HG03039 (cell line): ENCODE results near the gene LTBP1.
"Not testable (repeated sequence)": the region's sequence is repeated elsewhere in the genome, so short reads cannot be mapped to it uniquely, and the experiment has no call there.

Experiments
- ATAC-seq: cut with Tn5 transposase; IDR thresholded peaks from one replicate; pipeline ENCODE4 v1.9.1; 2021; ENCODE audit warnings: mild to moderate bottlenecking, moderate library complexity; ENCODE audit not compliant: unreplicated experiment

LTBP1 gene

DNA sequence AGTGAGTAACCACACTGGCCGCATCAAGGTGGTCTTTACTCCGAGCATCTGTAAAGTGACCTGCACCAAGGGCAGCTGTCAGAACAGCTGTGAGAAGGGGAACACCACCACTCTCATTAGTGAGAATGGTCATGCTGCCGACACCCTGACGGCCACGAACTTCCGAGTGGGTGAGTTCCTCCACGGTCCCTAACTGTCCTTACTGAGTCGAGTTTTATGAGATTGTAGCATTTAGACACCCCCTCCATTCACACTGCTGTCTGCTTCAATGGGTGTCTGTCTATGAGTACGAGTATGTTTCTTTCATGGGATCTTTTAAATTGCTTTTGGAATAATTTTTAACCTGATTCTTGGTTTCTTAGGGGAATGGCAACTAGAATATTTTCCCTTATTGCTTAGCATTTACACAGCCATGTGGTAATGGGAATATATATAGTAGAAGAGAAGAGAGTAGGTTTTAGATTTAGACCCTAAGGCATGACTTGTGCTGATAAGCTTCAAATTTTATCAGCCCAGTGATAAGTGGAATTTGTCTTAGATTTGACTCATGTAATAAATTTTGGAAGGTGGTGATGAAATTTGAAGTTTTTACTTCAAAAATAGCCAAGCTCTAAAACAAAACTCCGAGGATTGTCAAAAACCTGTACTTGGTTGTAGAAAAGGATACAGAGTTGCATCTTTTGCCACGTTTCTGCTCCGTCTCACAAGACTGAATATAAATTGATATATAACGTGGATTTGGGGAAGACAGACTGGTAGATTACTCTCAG lies 188.2 kb downstream of the LTBP1 start:
- no peak for ATAC-seq

DNA sequence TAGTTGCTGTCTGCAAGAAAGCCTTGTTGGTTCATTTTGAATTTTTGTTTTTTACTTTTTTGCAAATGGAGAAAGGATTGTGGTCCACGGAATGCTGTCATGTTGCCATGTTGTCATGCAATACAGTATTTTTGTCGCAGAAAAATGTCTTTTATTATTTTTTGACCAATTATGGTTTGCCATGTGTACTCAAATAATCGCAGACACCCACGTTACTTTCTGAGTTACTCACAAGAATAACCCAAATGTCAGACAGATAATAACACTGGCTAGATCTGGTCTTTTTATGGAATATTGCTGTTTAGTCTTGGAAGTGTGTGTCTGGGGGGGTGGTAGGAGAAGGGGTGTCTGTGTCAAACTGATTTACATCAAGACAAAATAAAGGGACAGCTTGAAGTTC lies 188.9 kb downstream of the LTBP1 start:
- no peak for ATAC-seq

DNA sequence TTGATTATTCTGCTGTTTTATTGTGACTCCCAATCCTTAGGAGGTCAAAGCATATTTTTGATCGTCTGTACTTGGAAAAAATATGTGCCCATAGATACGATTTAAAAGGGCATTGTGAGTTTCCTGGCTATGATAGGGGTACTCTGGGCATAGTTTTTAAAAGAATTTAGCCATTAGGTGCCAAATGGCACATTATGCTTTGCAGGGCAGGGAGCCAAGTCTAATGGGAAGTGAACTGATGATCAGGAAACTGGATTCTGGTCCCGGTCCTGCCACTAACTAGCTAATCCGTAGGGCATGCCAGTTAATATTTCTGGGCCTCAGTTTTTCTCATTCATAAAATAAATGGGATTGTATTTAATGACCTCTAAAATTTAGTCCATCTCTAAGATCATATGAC lies 189.3 kb downstream of the LTBP1 start:
- ATAC-seq, result no peak

DNA sequence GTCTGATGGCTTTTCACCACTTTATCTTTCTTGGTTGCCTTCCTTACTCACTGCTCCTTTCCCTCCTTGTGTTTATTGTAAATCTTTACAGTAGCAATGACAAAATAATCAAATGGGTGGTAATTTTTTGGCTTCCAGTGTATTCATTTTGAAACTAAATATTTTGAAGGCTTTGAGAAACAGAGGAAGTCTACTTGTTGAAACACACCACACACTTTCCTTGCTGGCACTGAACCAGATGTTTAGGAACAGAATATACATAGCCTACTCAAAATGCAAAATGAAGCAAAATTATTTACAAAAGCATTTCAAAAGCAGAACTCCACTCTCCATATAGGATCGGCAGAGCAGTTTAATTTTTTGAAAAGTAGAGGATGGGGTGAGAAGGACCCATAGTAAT lies 189.8 kb downstream of the LTBP1 start:
- no peak for ATAC-seq

DNA sequence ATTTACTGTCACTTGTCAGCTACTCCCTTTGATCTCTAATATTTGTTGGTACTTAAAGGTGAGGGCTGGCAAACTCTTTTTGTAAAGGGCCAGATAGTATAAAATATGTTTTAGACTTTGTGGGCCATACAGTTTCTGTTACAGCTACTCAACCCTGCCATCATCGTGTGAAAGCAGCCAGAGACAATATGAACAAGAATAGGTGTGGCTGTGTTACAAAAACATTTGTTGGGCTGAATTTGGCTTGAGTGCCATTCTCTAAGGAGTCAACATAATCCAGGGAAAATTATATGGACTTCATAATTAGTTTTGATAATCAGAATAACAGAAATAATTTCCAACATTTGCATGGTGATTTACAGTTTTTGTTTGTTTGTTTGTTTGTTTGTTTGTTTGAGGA lies 190.6 kb downstream of the LTBP1 start:
- ATAC-seq, result no peak

DNA sequence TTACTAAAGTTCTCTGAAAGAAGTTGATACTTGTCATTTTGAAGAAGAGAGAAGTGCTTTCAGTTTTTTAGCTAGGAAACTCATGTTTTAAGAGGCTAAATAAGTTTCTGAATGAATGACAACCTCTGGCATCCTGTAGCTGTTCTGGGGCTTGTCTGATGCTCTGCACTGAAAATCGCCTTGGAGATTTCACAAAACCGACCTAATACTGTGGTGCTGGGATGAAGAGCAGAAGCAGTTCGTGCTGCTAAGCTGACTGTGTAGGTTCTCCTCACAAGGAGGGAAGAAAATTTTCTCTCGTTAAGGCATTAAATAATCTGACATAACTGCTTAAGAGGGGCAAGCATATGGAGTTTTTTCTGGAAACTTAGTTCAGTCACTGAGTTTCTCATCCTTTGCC lies 193.2 kb downstream of the LTBP1 start:
- ATAC-seq, result no peak

DNA sequence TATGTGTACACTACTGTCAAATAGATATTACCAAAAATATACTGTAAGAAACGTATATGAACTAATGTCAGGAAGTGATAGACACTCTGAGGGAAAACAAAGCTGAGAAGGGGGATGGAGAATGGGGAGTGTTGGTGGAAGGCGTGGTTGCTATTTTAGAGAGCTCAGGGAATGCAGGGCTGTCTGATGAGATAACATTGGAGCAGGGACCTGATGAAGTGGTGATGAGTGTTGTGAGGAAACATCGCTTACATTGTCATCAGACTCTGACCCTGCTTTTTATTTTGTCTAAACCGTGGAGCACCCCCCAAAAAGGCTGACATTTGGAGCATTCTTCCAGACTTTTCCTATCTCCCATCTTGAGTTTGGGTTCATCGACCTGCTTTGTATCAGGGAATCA lies 194.7 kb downstream of the LTBP1 start:
- no peak for ATAC-seq

DNA sequence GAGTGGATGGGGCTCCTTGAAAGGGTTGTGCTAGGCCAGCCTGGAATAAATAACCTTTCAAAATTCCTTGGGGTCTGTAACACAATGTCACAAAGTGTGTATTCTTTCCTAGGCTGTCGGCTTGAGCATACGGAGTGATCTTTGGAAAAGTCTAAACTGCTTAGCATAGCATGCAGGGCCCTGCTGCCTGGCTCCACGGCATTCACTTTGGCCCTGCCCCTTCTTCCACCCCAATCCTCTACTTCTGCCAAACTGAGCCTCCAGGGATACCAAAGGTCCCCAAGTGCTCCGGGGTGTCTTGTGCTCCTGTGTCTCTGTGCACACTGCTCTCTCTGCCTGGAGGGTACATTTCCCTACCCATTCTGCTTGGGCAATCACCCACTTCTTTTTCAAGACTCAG lies 196.1 kb downstream of the LTBP1 start:
- no peak for ATAC-seq

DNA sequence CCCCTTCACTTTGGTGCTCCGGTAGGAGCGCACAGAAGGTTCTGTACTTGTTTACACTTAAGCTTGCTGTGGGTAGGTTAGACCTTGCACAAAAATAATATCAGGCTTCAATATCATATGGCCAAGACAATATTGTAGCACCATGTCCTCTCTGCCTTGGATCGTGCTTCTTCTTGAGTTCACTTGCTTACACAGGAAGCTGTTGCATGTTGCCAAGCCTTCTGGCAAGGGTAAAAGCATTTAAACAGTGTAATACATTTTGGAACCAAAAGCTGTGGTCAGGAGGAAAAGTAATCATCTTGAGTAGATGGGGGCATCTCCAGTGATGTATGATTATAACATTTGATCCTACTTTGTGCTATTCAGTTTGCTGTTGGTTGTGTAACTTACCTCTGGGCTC lies 197.5 kb downstream of the LTBP1 start:
- no peak for ATAC-seq

DNA sequence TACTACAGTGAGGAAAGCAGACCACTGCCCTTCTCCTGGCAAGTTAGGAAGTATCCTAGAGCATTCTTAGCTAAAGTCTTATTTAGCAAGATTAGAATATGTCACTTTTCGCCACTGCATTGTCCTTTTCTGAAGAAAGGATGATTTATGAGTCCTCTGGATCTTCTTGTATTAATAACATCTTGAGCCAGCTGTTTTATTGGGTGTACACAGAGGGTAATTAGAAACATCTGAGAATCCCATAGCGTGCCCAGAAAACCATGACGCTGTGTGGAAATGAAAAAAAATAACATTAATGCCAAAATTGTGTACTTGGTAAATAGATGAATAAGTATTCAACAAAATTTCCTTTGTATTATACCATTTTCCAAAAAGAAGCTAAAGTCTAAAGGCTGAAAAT lies 198.7 kb downstream of the LTBP1 start:
- no peak for ATAC-seq

DNA sequence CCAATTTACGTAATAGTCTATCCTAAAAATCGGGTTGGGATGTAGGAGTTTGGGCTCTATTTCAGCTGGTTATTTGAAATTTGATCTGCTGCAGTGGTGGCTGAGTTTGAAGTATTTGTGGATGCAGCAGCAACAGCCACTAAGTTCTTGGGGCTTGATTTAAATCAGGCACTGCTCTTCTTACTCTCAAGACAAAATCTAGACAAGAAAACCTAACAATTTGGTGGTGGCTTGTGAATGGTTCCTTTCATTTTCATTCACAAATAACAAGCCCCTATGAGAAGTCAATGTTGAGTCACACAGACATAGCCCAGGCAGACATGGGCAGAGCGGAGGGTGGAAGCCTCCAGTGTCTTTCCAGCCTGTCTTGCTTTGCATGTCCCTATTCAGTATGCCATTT lies 199.3 kb downstream of the LTBP1 start:
- no peak for ATAC-seq

DNA sequence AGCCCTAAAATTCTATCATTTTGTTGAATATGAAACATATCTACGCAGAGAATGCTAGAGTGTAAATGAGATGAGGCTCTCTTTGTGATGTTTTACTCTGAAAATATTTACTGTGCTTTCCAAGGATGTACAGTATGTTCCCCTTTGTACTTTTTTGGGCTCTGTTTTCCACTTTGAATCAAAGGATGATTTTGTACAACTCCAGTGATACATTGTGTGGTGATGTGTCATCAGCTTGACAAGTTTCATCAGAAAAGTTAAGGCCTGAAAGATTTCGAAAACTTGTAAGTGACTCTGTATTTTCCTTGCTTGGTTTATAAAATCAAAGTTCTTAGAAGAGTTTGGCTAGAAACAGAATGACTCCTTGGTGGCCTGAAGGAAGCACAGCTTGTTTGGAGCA lies 206.3 kb downstream of the LTBP1 start:
- no peak for ATAC-seq

DNA sequence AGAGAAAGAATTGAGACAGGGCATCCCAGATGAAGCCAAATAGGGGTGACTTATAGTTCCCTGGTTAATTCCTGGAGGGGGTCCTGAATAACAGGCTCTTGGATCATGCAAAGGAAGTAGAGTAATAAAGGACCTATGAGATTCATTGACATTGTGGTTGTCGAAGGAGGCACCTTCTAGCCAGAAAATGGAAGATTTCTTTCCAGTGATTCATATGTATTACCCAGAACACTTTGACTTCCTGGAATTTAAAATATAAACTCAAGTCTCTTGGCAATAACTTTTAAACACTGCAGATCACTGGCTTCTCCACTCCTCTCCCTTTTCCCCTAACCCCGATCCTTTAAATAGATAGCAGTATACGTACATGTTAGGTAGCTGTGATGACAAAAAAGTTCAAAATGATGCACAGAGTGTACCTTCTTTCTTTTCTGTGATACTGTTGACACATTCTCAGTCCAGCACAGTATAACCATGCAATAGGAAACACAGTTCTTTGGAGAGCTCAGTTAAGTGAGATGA lies 211.8 kb downstream of the LTBP1 start:
- no peak for ATAC-seq

DNA sequence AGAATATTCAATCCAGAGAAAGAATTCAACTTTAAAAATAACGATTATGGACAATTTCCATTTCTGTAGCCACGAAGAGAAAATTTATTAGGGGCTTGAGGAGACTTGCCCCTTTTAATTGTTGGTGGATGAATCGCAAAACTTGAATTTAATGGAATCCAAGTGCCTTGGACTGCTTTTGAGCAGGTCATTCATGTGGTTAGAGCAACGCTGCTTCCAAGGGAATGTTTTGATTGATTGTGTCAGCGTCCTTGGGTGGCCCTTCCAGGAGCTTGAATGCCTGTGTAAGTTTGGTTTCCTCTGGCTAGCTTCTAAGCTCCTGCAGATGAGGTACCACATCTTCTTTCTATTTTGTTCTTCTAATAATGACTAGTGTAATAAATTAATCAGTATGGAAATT lies 213.4 kb downstream of the LTBP1 start:
- ATAC-seq, result no peak

DNA sequence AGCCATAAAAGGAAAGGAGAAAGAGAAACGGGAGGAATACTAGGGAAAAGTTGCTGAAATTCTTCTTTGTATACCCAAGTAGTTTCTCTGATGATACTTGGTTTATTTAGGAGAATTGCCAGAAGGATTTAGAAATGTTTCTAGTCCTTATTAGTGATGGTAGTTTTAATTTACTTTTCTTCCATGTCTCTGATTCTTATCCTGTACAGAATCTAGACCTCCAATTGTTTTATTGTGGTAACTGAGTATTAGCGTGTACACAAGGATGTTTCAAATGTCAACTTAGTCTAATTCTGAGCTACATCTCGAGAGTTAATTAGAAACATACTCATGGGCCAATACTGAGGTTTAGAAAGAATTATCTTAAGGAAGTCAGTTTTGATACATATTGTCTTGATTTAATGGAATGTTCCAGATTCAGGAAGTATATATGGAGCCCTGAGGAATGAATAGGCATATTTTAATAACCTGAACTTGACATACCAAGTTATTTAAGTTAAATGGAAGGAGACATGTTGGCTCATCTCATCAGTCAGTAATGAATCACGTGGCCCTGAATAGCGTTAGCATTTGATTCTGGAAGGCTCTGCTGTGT lies 219.6 kb downstream of the LTBP1 start:
- ATAC-seq, result no peak

DNA sequence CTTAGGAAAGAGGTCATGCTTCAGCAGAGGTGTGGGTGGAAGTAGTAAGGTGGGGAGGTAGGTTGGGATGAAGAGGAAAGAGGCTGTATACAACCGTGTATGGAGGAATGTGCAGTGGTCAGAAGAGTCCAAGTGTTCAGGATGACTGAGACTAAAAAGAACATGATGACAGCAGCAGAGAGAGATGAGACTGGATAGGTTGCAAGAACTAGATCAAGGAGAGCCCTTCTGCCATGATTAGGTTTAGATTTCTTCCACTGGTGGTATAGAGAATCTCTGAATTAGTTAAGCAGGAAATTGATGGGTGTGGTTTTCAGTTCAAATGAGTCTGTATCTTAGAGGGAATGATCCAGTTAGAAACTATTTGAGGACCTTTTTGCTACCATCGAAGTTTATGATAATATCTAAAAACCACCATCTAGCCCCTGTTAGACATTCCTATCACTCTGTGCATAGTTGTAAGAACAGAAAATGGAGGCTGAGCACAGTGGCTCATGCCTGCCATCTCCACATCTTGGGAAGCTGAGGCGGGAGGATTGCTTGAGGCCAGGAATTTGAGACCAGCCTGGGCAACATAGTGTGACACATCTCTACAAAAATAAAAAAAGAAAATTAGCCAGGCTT lies 221.0 kb downstream of the LTBP1 start:
- no peak for ATAC-seq

DNA sequence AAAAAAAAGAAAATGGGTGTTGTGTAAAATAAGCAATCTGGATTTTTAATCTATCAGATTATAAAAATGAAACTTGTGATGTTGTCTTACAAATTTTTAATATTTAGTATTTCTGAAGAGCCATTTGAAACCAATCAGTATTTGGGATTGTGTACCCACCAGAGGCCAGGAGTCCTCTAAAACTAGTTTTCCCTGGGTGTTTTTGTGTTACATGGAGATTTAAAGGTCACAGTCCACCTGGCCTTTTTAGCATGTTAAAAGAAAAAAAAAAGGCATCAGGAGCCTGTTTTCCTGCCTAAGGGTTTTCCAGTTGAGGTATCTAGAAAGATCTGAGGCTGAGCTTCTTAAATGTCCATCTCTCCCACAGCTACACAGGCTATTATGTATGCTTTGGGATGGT lies 221.7 kb downstream of the LTBP1 start:
- no peak for ATAC-seq

DNA sequence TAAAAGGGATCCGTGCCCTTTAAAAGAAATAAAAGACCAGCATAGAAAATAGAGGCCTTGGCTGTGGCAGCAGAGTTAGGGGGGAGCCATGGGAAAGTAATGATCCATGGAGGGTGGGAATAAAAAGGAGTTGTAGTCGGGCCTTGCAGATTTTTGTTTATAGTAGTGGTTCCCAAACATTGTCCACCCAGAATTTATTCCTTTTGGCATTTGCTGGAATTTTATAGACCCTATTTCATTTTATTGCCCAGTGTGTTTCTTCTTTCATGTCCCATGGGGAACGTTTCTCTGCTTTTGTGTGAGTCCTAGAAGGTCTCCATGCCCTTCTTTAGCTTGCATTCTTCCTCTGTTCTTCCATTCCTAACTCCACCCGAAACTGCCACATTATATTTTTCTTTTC lies 222.2 kb downstream of the LTBP1 start:
- ATAC-seq, result no peak

DNA sequence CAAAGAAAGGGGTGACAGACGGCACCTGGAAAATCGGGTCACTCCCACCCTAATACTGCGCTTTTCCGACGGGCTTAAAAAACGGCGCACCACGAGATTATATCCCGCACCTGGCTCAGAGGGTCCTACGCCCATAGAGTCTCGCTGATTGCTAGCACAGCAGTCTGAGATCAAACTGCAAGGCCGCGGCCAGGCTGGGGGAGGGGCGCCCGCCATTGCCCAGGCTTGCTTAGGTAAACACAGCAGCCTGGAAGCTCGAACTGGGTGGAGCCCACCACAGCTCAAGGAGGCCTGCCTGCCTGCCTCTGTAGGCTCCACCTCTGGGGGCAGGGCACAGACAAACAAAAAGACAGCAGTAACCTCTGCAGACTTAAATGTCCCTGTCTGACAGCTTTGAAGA lies 223.5 kb downstream of the LTBP1 start:
- ATAC-seq, result not testable (repeated sequence)

DNA sequence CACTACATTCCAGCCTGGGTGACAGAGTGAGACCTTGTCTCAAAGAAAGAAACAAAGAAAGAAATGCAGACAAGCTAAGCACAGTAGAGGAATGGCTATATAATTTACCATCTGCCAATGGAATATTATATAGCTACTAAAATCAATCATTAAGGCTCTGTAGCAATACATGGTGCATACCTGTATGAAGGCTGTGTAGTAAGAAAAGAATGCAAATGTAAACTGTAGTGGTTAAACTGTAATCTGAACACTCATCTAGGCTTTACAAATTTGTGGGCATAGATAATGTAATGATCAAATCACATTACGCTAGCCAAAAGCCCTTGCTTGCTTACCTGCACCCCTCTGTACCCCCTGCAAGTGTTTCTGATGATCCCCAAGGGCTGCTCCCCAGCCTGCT lies 230.9 kb downstream of the LTBP1 start:
- ATAC-seq, result no peak

DNA sequence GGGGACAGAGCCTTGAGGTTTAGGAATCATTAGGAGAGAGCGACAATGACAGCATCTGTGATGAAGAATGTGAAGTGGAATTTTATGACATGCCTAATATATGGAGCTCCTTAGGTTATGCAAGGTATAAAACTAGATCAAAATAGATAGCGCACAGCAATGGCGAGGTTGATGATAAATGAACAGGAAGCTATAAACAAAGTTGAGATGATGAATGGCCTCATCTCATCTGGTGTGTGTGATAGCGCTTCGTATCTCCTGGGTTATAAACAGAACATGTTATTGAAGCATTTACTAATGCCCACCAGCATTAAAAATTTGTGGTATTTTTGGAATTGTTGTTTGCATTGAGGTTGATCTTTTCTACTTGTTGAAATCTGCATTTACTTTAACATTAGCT lies 231.5 kb downstream of the LTBP1 start:
- no peak for ATAC-seq

DNA sequence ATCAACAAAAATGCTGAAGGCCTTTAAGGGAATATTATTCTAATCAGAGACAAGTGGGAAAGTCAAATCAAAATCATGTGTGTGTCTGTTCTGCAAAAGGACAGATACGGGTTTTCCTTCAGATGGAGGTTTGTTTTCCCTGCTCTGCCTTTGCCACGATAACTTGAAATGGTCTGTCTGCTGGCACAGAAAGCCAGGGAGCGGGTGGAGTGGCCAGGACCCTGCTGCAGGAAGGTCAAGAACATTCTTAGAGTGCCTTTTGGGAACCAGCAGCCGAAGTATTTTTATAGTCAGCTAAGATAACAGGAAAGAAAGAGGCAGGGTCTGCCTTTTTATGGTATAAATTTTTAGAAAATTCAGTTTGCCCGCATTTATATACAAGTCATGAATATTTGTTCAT lies 234.2 kb downstream of the LTBP1 start:
- ATAC-seq, result no peak
